RPMI8226 (cell line): ENCODE data around the gene TNMD.
"Not testable (repeated sequence)": the region's sequence is repeated elsewhere in the genome, so short reads cannot be mapped to it uniquely, and the experiment has no call there.

Source experiments
- DNase-seq: peaks from one replicate; pipeline ENCODE4 v3.0.0-alpha.2; 2015

The TNMD gene

GRCh38 chrX:100584611-100585010 is at the start of gene TNMD:
TSS of gene TNMD (plus strand) at chrX:100584936. CDS start at chrX:100585019, 83 bp downstream.
- no peak for DNase-seq

- DNase-seq, result not testable (repeated sequence)
These were observed 19.2 kb upstream of the TNMD start for GRCh38 chrX:100565534-100565933.

GRCh38 chrX:100586747-100587146 is 2.0 kb downstream of the TNMD start:
- no peak for DNase-seq

- DNase-seq, result no peak
These were observed 3.1 kb downstream of the TNMD start for GRCh38 chrX:100587861-100588260.

- DNase-seq, result no peak
These were observed 6.7 kb downstream of the TNMD start for GRCh38 chrX:100591256-100592051.

GRCh38 chrX:100593126-100593525 is 8.4 kb downstream of the TNMD start:
- no peak for DNase-seq

- DNase-seq, result no peak
These were observed 8.8 kb downstream of the TNMD start for GRCh38 chrX:100593581-100593980.

- DNase-seq, result no peak
These were observed 11.9 kb downstream of the TNMD start for GRCh38 chrX:100596601-100597000.

- DNase-seq, result no peak
These were observed 14.7 kb downstream of the TNMD start for GRCh38 chrX:100599456-100599855.

- no peak for DNase-seq
These were observed 15.6 kb downstream of the TNMD start for GRCh38 chrX:100600340-100600739.

- DNase-seq, result no peak
These were observed 16.0 kb downstream of the TNMD start for GRCh38 chrX:100600758-100601157.

- no peak for DNase-seq
These were observed 22.0 kb downstream of the TNMD start for GRCh38 chrX:100606753-100607152.

- DNase-seq, result no peak
These were observed 24.9 kb downstream of the TNMD start for GRCh38 chrX:100609591-100609990.

GRCh38 chrX:100611951-100612350 is 27.2 kb downstream of the TNMD start:
- no peak for DNase-seq

- peak; percentile 8 for DNase-seq
These were observed 30.3 kb downstream of the TNMD start for GRCh38 chrX:100615005-100615404.

GRCh38 chrX:100623001-100623400 is 38.3 kb downstream of the TNMD start:
- no peak for DNase-seq

- peak; percentile 26 for DNase-seq
These were observed 41.3 kb downstream of the TNMD start for GRCh38 chrX:100625985-100626491.

- DNase-seq, result no peak
These were observed 50.3 kb downstream of the TNMD start for GRCh38 chrX:100635040-100635439.

- DNase-seq, result no peak
These were observed 51.2 kb downstream of the TNMD start for GRCh38 chrX:100635989-100636320.

- DNase-seq, result no peak
These were observed 51.7 kb downstream of the TNMD start, which contains the start of gene TSPAN6 for GRCh38 chrX:100636321-100636991. TSS of gene TSPAN6 (minus strand) at chrX:100636806. CDS start at chrX:100636694, 112 bp downstream.

- no peak for DNase-seq
These were observed 57.6 kb downstream of the TNMD start for GRCh38 chrX:100642290-100642689.

GRCh38 chrX:100643212-100643611 is 58.5 kb downstream of the TNMD start:
- no peak for DNase-seq

- DNase-seq, result no peak
These were observed 59.5 kb downstream of the TNMD start, which contains the start of gene SRPX2 for GRCh38 chrX:100643956-100644860. TSS of gene SRPX2 (plus strand) at chrX:100644199. CDS start at chrX:100646323, 2,124 bp downstream.
